Transverse colon (tissue), 4 donors: ENCODE data around the gene PRTG.

ENCODE experiments used
- CTCF ChIP-seq, 5 experiments: fragments of 200-600 bp in 3 of 5; fragments of 450-650 bp in 2 of 5; sonication (generic) in 3 of 5; IDR thresholded peaks; 1 replicate in 2 of 5; 2 replicates in 3 of 5; pipeline ENCODE4 v1.5.1; 2016 to 2017; ENCODE audit warnings: antibody characterized with exemption in 5 of 5, inconsistent platforms in 3 of 5, mild to moderate bottlenecking in 2 of 5, moderate library complexity in 1 of 5
- EP300 ChIP-seq: sonication (generic); formaldehyde crosslinking; IDR thresholded peaks from one replicate; pipeline ENCODE4 v1.6.1; 2017; ENCODE audit warnings: antibody characterized with exemption, low read depth
- POLR2A ChIP-seq: fragments of 450-650 bp; IDR thresholded peaks from one replicate; pipeline ENCODE4 v1.6.1; 2016; ENCODE audit warnings: antibody characterized with exemption, mild to moderate bottlenecking, moderate library complexity
- POLR2AphosphoS5 ChIP-seq, 3 donors: sonication (generic); formaldehyde crosslinking; IDR thresholded peaks; one replicate each; pipeline ENCODE4 v1.6.1; 2016; ENCODE audit warnings: antibody characterized with exemption in 3 of 3

- TF ChIP-seq CTCF (IDR thresholded peaks at IDR 0.05) (no peak), POLR2AphosphoS5 (IDR thresholded peaks at IDR 0.05) (no peak), POLR2A (no peak), EP300 (no peak)
Observed at GRCh38 chr15:55791551-55792400, 48.8 kb upstream of the PRTG start.
